Loucy (cell line): Measurements from ENCODE around the gene ADAM8.

Source experiments
- H2AFZ ChIP-seq: fragments of 200-600 bp; sonication (generic); 2 replicates; pipeline ENCODE4 v1.6.0; 2016; ENCODE audit warnings: antibody characterized with exemption, mild to moderate bottlenecking, low read length, moderate library complexity
- H3F3A ChIP-seq: fragments of 200-600 bp; 2 replicates; pipeline ENCODE4 v1.6.0; 2016; ENCODE audit warnings: antibody characterized with exemption, low read depth, mild to moderate bottlenecking
- H3K27me3 ChIP-seq: fragments of 200-600 bp; sonication (generic); 2 replicates; pipeline ENCODE4 v1.6.1; 2014; ENCODE audit warnings: low read length, mild to moderate bottlenecking; ENCODE audit not compliant: insufficient read depth, poor library complexity, severe bottlenecking
- H3K36me3 ChIP-seq: fragments of 200-600 bp; sonication (generic); 2 replicates; pipeline ENCODE4 v1.6.1; 2016; ENCODE audit warnings: low read length; ENCODE audit not compliant: insufficient read depth
- H3K4me1 ChIP-seq: fragments of 200-600 bp; sonication (generic); 2 replicates; pipeline ENCODE4 v1.5.1; 2014; ENCODE audit warnings: low read length, mild to moderate bottlenecking; ENCODE audit not compliant: insufficient read depth, poor library complexity, severe bottlenecking
- H3K4me2 ChIP-seq: fragments of 200-600 bp; sonication (generic); 2 replicates; pipeline ENCODE4 v1.6.0; 2014; ENCODE audit warnings: antibody characterized with exemption, low read length, low read depth, mild to moderate bottlenecking; ENCODE audit not compliant: poor library complexity, severe bottlenecking
- H3K4me3 ChIP-seq: fragments of 200-600 bp; sonication (generic); 2 replicates; pipeline ENCODE4 v1.5.1; 2014; ENCODE audit warnings: low read length, mild to moderate bottlenecking, mixed read lengths; ENCODE audit not compliant: poor library complexity, severe bottlenecking
- H3K79me2 ChIP-seq: fragments of 200-600 bp; sonication (generic); 2 replicates; pipeline ENCODE4 v1.6.1; 2014; ENCODE audit warnings: low read length; ENCODE audit not compliant: insufficient read depth
- H3K9ac ChIP-seq: fragments of 200-600 bp; sonication (generic); 2 replicates; pipeline ENCODE4 v1.6.0; 2014; ENCODE audit warnings: mild to moderate bottlenecking, low read depth, low read length, moderate library complexity; ENCODE audit not compliant: poor library complexity, severe bottlenecking
- H3K9me2 ChIP-seq: fragments of 200-600 bp; sonication (generic); replicated peaks from 2 replicates; pipeline ENCODE4 v1.6.1; 2016; ENCODE audit warnings: low read depth, low read length, mixed read lengths
- H3K9me3 ChIP-seq: fragments of 200-600 bp; sonication (generic); 2 replicates; pipeline ENCODE4 v1.6.1; 2014; ENCODE audit warnings: mild to moderate bottlenecking, antibody characterized with exemption, low read length, low read depth; ENCODE audit not compliant: insufficient read depth
- H4K20me1 ChIP-seq: fragments of 200-600 bp; sonication (generic); 2 replicates; pipeline ENCODE4 v1.6.0; 2014; ENCODE audit warnings: antibody characterized with exemption, low read length, mild to moderate bottlenecking; ENCODE audit not compliant: insufficient read depth, poor library complexity, severe bottlenecking
- CTCF ChIP-seq: fragments of 200-600 bp; sonication (generic); conservative IDR thresholded peaks from 2 replicates; pipeline ENCODE4 v1.5.1; 2014; ENCODE audit warnings: mild to moderate bottlenecking, antibody characterized with exemption, low read length
- EZH2phosphoT487 ChIP-seq: fragments of 200-600 bp; IDR thresholded peaks from 2 replicates; pipeline ENCODE4 v1.6.1; 2018; ENCODE audit warnings: antibody characterized with exemption, mild to moderate bottlenecking, moderate library complexity, borderline replicate concordance

Gene ADAM8

GRCh38 chr10:133229265-133230043, 47.2 kb downstream of the ADAM8 start:
- Histone ChIP-seq H3K79me2 (no peaks in the 10 kb centered on the region), H3K9me3 (peaks cover 4% of the 10 kb centered on the region; the same call in 1 of the 2 replicates), H3K4me2 (no peak overlapping the region), H4K20me1 (no peaks in the 10 kb centered on the region), H3K4me1 (no peaks in the 10 kb centered on the region), H3K4me3 (no peak overlapping the region), H3F3A (no peaks in the 10 kb centered on the region), H3K9ac (no peak overlapping the region), H3K9me2 (no peaks in the 10 kb centered on the region), H2AFZ (no peak overlapping the region), H3K27me3 (no peaks in the 10 kb centered on the region), H3K36me3 (no peaks in the 10 kb centered on the region)
- TF ChIP-seq CTCF (no peak), EZH2phosphoT487 (no peak)

GRCh38 chr10:133227256-133227655, 49.4 kb downstream of the ADAM8 start:
- Histone ChIP-seq H2AFZ (no peak overlapping the region), H3K9ac (no peak overlapping the region), H3K27me3 (no peaks in the 10 kb centered on the region), H3K36me3 (no peaks in the 10 kb centered on the region), H3K4me3 (no peak overlapping the region), H3K4me2 (no peak overlapping the region), H3K4me1 (no peaks in the 10 kb centered on the region), H3K9me2 (no peaks in the 10 kb centered on the region), H3K79me2 (no peaks in the 10 kb centered on the region), H3F3A (no peaks in the 10 kb centered on the region), H4K20me1 (no peaks in the 10 kb centered on the region), H3K9me3 (no peaks in the 10 kb centered on the region; the same call in 1 of the 2 replicates)
- no peak for TF ChIP-seq EZH2phosphoT487
- no peak for TF ChIP-seq CTCF

GRCh38 chr10:133226251-133226808, 50.3 kb downstream of the ADAM8 start:
- no peaks in the 10 kb centered on the region for H4K20me1 ChIP-seq
- no peak overlapping the region for H2AFZ ChIP-seq
- H3K4me1 ChIP-seq, result no peaks in the 10 kb centered on the region
- no peaks in the 10 kb centered on the region for H3K9me2 ChIP-seq
- no peaks in the 10 kb centered on the region for H3F3A ChIP-seq
- H3K9ac ChIP-seq, result no peak overlapping the region
- H3K27me3 ChIP-seq, result no peaks in the 10 kb centered on the region
- H3K36me3 ChIP-seq, result no peaks in the 10 kb centered on the region
- no peak overlapping the region for H3K4me3 ChIP-seq
- H3K79me2 ChIP-seq, result no peaks in the 10 kb centered on the region
- no peaks in the 10 kb centered on the region; the same call in 1 of the 2 replicates for H3K9me3 ChIP-seq
- TF ChIP-seq EZH2phosphoT487, result no peak
- TF ChIP-seq CTCF, result no peak
- H3K4me2 ChIP-seq, result no peak overlapping the region
